Measurements from ENCODE around the gene NOP58.
"Not testable (repeated sequence)": the region's sequence is repeated elsewhere in the genome, so short reads cannot be mapped to it uniquely, and the experiment has no call there.

The NOP58 gene

DNA sequence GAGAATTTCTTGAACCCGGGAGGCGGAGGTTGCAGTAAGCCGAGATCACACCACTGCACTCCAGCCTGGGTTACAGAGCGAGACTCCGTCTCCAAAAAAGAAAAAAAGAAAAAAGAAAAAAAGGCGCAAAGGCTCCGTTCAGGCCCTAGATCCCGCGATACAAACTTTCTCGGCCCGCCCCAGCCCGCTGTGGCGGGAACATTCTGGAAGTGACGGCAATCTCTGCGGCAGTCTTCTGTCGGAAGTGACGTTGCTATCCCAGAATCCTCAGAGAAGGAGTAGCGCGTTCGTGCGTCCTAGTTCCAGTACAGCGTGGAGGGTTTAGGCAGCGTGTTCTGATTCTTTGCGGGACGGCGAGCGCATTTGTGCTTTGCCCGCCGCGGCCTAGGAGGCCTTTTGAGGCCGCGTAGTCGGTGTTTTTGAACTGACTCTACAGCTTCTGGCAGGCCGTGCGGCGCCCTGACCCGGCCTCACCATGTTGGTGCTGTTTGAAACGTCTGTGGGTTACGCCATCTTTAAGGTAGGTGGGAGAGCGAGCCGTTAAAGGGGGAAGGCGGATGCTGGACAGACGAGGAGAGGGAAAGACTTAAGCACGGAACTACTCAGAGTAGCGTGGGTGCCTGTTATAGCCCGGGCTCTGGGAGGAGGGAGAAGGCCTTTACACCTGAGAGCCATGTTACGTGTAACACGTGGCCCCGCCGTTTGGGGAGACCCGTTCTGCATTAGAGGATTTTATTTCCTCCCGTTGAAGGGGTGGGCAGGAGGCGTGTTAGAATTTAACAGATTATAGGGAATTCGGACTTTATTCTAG is at the start of gene NOP58:
Gene NOP58, plus strand, starts transcription at position 297 of the 811 bp plus-strand sequence. Its CDS starts 179 bp downstream, at position 476.
- TF ChIP-seq, protein P1, sequence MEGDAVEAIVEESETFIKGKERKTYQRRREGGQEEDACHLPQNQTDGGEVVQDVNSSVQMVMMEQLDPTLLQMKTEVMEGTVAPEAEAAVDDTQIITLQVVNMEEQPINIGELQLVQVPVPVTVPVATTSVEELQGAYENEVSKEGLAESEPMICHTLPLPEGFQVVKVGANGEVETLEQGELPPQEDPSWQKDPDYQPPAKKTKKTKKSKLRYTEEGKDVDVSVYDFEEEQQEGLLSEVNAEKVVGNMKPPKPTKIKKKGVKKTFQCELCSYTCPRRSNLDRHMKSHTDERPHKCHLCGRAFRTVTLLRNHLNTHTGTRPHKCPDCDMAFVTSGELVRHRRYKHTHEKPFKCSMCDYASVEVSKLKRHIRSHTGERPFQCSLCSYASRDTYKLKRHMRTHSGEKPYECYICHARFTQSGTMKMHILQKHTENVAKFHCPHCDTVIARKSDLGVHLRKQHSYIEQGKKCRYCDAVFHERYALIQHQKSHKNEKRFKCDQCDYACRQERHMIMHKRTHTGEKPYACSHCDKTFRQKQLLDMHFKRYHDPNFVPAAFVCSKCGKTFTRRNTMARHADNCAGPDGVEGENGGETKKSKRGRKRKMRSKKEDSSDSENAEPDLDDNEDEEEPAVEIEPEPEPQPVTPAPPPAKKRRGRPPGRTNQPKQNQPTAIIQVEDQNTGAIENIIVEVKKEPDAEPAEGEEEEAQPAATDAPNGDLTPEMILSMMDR (IDR thresholded peaks at IDR 0.05; ENCODE audit: extremely low read depth, insufficient read depth, missing control alignments): no peak
- in situ Hi-C loops (cut with MboI; ENCODE audit: low pct_unique_long_range_greater_than_20kb, low sequenced_read_pairs, unreplicated experiment): no loop called here
- peak; percentile 90 for DNase-seq (ENCODE audit: low spot score)

- DNase-seq (ENCODE audit: low spot score): no peak
- in situ Hi-C loops (cut with MboI; ENCODE audit: low pct_unique_long_range_greater_than_20kb, low sequenced_read_pairs, unreplicated experiment): no loop called here
- TF ChIP-seq, protein P1 (IDR thresholded peaks at IDR 0.05; ENCODE audit: extremely low read depth, insufficient read depth, missing control alignments): no peak
These were observed 43.7 kb upstream of the NOP58 start for GRCh38 chr2:202221873-202222272.

DNA sequence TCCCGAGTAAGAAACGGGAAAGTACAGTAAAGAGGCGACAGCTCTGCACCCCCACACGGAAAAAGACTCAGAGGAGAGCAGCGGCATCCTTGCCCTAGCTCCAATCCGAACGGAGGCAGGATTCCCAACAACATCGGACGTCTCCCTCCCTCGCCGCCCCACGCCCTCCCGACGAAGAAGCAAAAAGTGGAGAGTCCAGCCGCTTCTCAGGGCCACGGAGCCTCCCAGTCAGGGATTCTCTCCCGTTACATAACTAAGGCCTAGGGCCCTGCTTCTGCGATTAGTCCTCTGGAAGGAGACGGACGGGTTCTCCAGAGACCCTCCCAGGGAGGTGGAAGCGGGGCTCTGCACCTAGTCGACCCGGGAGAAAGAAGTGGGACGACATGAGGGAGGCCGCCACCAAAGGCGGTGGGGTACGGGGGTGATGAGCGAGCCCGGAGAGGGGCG is 27.8 kb upstream of the NOP58 start:
- DNase-seq (ENCODE audit: low spot score): peak; percentile 40
- TF ChIP-seq, protein P1 (IDR thresholded peaks at IDR 0.05; ENCODE audit: extremely low read depth, insufficient read depth, missing control alignments): no peak
- in situ Hi-C loops (cut with MboI; ENCODE audit: low pct_unique_long_range_greater_than_20kb, low sequenced_read_pairs, unreplicated experiment): no loop called here

GRCh38 chr2:202238234-202239197 is 27.0 kb upstream of the NOP58 start, which contains the start of gene SUMO1:
TSS of gene SUMO1 (minus strand) at chr2:202238597. CDS start at chr2:202238451, 146 bp downstream.
- TF ChIP-seq, protein P1 (IDR thresholded peaks at IDR 0.05; ENCODE audit: extremely low read depth, insufficient read depth, missing control alignments): no peak
- in situ Hi-C loops (cut with MboI; ENCODE audit: low pct_unique_long_range_greater_than_20kb, low sequenced_read_pairs, unreplicated experiment): no loop called here

DNA sequence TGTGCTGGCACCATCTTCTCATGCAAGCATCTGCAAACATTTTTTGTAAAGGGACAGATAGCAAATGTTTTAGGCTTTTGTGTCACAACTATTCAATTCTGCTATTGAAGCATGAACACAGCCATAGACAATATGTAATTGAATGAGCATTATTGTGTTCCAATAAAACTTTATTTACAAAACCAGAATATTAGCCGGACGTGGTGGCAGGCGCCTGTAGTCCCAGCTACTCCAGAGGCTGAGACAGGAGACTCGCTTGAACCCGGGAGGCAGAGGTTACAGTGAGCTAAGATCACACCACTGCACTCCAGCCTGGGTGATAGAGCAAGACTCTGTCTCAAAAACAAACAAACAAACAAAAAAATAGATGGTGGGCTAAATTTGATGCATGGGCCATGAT is 17.9 kb upstream of the NOP58 start:
- in situ Hi-C loops (cut with MboI; ENCODE audit: low pct_unique_long_range_greater_than_20kb, low sequenced_read_pairs, unreplicated experiment); DNase-seq (ENCODE audit: low spot score): not testable (repeated sequence)

More at GRCh38 chr2:202238234-202239197, 27.0 kb upstream of the NOP58 start, which contains the start of gene SUMO1:
- peak; percentile 91 for DNase-seq (ENCODE audit: low spot score)

DNA sequence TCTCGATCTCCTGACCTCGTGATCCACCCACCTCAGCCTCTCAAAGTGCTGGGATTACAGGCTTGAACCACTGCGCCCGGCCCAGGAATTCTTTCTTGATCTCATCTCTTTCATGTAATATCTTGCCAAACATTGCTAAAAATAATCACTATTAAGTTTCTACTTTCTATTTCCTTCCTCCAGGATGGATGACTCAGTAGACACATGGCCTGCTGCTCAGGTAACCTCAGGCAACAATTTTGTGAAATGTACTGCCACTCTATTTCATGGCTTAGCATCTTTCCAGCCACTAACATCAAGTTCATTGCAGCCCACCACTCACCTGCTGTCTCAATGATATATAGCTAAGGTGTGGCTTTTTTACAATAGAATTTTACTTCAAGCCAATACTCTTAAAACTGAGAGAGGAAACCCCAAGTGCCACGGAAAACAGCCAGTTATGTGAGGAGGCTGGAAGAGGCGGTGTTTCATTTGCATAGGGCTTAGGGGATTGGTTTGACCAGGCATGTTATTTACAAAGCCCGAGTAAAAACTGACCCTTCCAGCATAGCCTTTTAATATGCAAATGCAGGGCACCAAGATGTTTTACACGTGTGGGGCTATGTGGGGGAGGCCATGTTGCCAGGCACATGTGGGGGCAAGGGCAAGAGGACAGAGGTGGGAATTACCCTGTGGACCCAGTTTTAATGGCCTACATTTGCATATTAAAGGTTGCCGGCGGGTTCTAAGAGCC is 15.9 kb upstream of the NOP58 start:
- no peak for DNase-seq (ENCODE audit: low spot score)
- in situ Hi-C loops (cut with MboI; ENCODE audit: low pct_unique_long_range_greater_than_20kb, low sequenced_read_pairs, unreplicated experiment): no loop called here

More for the DNA sequence above, 15.9 kb upstream of the NOP58 start:
- TF ChIP-seq, protein P1 (IDR thresholded peaks at IDR 0.05; ENCODE audit: extremely low read depth, insufficient read depth, missing control alignments): no peak
